Chondrocyte (in vitro differentiated cells): ENCODE data around the gene KLHL25. TPM values are rescaled to one million over a fixed set of nuclear protein-coding genes. Genes with fewer than 3 reads are reported as not detected.

Experiments used
- DNase-seq: peaks from one replicate; pipeline ENCODE4 v3.0.0; 2021; ENCODE audit warnings: mixed read lengths, low spot score
- H3K27ac Mint-ChIP-seq: one replicate; pipeline ENCODE4 v1.8.0; 2021; ENCODE audit warnings: mild to moderate bottlenecking, moderate library complexity, mixed read lengths; ENCODE audit not compliant: unreplicated experiment
- H3K27me3 Mint-ChIP-seq: 2 replicates; pipeline ENCODE4 v1.8.0; 2021; ENCODE audit warnings: low read depth, mixed read lengths
- H3K36me3 Mint-ChIP-seq: 2 replicates; pipeline ENCODE4 v1.8.0; 2021; ENCODE audit warnings: low read depth, mixed read lengths
- H3K4me1 Mint-ChIP-seq: 2 replicates; pipeline ENCODE4 v1.8.0; 2021; ENCODE audit warnings: low read depth, mild to moderate bottlenecking, mixed read lengths
- H3K4me3 Mint-ChIP-seq: one replicate; pipeline ENCODE4 v1.8.0; 2021; ENCODE audit warnings: mild to moderate bottlenecking, moderate library complexity, mixed read lengths; ENCODE audit not compliant: unreplicated experiment
- H3K9me3 Mint-ChIP-seq: 2 replicates; pipeline ENCODE4 v1.8.0; 2021; ENCODE audit warnings: low read depth, mixed read lengths
- total RNA-seq: library from RNA; stranded (reverse); gene quantifications from 3 replicates; pipeline ENCODE4 v1.2.1, GENCODE V29; 2021
- TF ChIP-seq, protein P1 (sequence below): fragments of 200-600 bp; sonication (generic); IDR thresholded peaks from 2 replicates; pipeline ENCODE4 v1.5.0; 2021; ENCODE audit warnings: antibody characterized with exemption, mild to moderate bottlenecking, moderate library complexity

Gene KLHL25
- total RNA-seq, 1 donor from 2014 or later: 3.4 TPM

GRCh38 chr15:85748729-85749128 lies 46.0 kb downstream of the KLHL25 start:
- Mint-ChIP-seq H3K27me3 (no peaks in the 10 kb centered on the region), H3K4me1 (peaks cover 12% of the 10 kb centered on the region), H3K4me3 (no peak overlapping the region), H3K9me3 (no peaks in the 10 kb centered on the region), H3K27ac (no peak overlapping the region), H3K36me3 (peaks cover 20% of the 10 kb centered on the region)
- DNase-seq: no peak
- TF ChIP-seq, protein P1, sequence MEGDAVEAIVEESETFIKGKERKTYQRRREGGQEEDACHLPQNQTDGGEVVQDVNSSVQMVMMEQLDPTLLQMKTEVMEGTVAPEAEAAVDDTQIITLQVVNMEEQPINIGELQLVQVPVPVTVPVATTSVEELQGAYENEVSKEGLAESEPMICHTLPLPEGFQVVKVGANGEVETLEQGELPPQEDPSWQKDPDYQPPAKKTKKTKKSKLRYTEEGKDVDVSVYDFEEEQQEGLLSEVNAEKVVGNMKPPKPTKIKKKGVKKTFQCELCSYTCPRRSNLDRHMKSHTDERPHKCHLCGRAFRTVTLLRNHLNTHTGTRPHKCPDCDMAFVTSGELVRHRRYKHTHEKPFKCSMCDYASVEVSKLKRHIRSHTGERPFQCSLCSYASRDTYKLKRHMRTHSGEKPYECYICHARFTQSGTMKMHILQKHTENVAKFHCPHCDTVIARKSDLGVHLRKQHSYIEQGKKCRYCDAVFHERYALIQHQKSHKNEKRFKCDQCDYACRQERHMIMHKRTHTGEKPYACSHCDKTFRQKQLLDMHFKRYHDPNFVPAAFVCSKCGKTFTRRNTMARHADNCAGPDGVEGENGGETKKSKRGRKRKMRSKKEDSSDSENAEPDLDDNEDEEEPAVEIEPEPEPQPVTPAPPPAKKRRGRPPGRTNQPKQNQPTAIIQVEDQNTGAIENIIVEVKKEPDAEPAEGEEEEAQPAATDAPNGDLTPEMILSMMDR: no peak

GRCh38 chr15:85748176-85748575 lies 46.5 kb downstream of the KLHL25 start:
- H3K4me1 Mint-ChIP-seq: peaks cover 12% of the 10 kb centered on the region
- no peak overlapping the region for H3K4me3 Mint-ChIP-seq

DNA sequence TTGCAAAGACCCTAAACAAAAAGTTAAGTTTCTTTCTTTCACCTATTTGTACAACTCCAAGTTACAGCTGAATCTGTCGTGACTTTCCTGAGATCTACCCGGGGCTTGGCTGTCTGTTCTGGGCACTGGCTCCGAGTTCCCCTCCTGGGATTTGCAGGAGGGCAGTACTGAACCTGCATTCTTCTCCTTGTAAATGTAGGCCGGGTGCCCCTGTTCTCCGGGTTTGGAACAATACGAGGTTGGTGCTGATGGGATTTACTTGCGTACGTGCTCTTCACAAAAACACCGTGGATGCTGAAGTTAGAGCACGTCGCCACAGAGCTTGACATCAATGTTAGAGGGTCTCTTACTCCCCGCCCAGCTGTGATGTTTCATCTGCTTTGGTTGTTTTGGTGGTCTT lies 48.1 kb downstream of the KLHL25 start:
- Mint-ChIP-seq H3K27ac (peak overlapping the region; percentile 24), H3K27me3 (no peaks in the 10 kb centered on the region), H3K4me3 (no peak overlapping the region), H3K4me1 (peaks cover 18% of the 10 kb centered on the region), H3K9me3 (no peaks in the 10 kb centered on the region), H3K36me3 (peaks cover 29% of the 10 kb centered on the region)
- TF ChIP-seq, protein P1: no peak
- no peak for DNase-seq

More at GRCh38 chr15:85748176-85748575, 46.5 kb downstream of the KLHL25 start:
- TF ChIP-seq, protein P1: no peak
- H3K27me3 Mint-ChIP-seq: no peaks in the 10 kb centered on the region
- H3K36me3 Mint-ChIP-seq: peaks cover 24% of the 10 kb centered on the region
- no peaks in the 10 kb centered on the region for H3K9me3 Mint-ChIP-seq
- no peak for DNase-seq
- H3K27ac Mint-ChIP-seq: no peak overlapping the region

DNA sequence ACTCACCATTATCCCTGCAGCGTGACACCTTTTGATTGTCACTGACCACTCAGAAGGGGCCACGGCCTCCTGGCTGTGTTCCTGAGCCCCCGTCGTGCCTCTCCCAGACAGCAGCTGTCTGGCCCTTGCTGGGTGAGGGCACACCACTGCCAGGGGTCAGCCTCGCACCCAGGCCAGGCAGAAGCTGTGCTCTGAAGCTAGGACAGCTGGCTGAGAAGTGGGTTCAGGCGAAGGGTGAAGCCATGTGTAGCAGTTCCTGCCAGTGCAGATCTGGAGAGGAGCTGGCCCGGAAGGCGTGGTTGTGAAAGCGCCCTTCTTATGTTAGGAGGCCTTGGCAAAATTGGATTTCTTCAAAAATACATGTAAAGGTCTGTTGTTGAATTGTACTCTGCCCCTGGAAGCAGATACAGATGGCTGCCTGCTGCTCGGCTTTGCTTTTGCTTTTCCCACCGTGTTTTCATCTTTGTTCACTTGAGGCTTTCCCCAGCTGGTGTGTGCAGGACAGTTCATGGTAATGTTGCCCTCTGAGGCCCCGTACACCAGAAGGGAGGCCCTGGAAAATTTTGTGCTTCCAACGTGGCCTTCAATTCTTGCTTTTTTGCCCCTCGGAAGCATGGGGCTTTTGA lies 49.1 kb downstream of the KLHL25 start:
- Mint-ChIP-seq H3K36me3 (peaks cover 33% of the 10 kb centered on the region), H3K27me3 (no peaks in the 10 kb centered on the region), H3K4me1 (peaks cover 14% of the 10 kb centered on the region), H3K4me3 (no peak overlapping the region), H3K9me3 (no peaks in the 10 kb centered on the region), H3K27ac (no peak overlapping the region)
- DNase-seq: no peak
- TF ChIP-seq, protein P1: no peak

- H3K4me3 Mint-ChIP-seq: no peak overlapping the region
Measured at GRCh38 chr15:85745023-85745422, 49.7 kb downstream of the KLHL25 start.

More at GRCh38 chr15:85745023-85745422, 49.7 kb downstream of the KLHL25 start:
- peaks cover 35% of the 10 kb centered on the region for H3K36me3 Mint-ChIP-seq
- H3K27ac Mint-ChIP-seq: no peak overlapping the region
- DNase-seq: no peak
- no peaks in the 10 kb centered on the region for H3K27me3 Mint-ChIP-seq
- TF ChIP-seq, protein P1: no peak
- H3K4me1 Mint-ChIP-seq: peaks cover 15% of the 10 kb centered on the region
- H3K9me3 Mint-ChIP-seq: no peaks in the 10 kb centered on the region
